Neural cell (in vitro differentiated cells): ENCODE measurements around the gene LPP. TPM values are rescaled to one million over a fixed set of nuclear protein-coding genes. Genes with fewer than 3 reads are reported as not detected.

Experiments used
- H2AFZ ChIP-seq: fragments of 200-600, 300-800 bp; sonication (generic), shearing (Covaris generic); 2 replicates; pipeline ENCODE4 v1.6.0; 2014; ENCODE audit warnings: low read depth, mild to moderate bottlenecking, antibody characterized with exemption, low read length, moderate library complexity
- H3F3A ChIP-seq: fragments of 200-600 bp; shearing (Covaris generic); 2 replicates; pipeline ENCODE4 v1.6.1; 2016; ENCODE audit warnings: mild to moderate bottlenecking, moderate library complexity, mixed read lengths, antibody characterized with exemption, low read length; ENCODE audit not compliant: insufficient read depth, poor library complexity, severe bottlenecking
- H3K27ac ChIP-seq: fragments of 200-600, 300-800 bp; sonication (generic), shearing (Covaris generic); 2 replicates; pipeline ENCODE4 v1.5.1; 2014; ENCODE audit warnings: mild to moderate bottlenecking, low read length, moderate library complexity
- H3K27me3 ChIP-seq: fragments of 300-800, 200-600 bp; sonication (generic), shearing (Covaris generic); 2 replicates; pipeline ENCODE4 v1.6.0; 2014; ENCODE audit warnings: mild to moderate bottlenecking, low read depth, low read length, moderate library complexity; ENCODE audit not compliant: insufficient read depth
- H3K36me3 ChIP-seq: fragments of 300-800, 200-600 bp; sonication (generic), shearing (Covaris generic); 2 replicates; pipeline ENCODE4 v1.5.1; 2014; ENCODE audit warnings: mild to moderate bottlenecking, antibody characterized with exemption, low read length, moderate library complexity; ENCODE audit not compliant: insufficient read depth
- H3K4me2 ChIP-seq: fragments of 300-800, 200-600 bp; sonication (generic), shearing (Covaris generic); 2 replicates; pipeline ENCODE4 v1.6.0; 2014; ENCODE audit warnings: mild to moderate bottlenecking, low read length
- H3K4me3 ChIP-seq: fragments of 300-800, 200-600 bp; sonication (generic), shearing (Covaris generic); 2 replicates; pipeline ENCODE4 v1.5.1; 2014; ENCODE audit warnings: mild to moderate bottlenecking, low read length, moderate library complexity
- H3K79me2 ChIP-seq: fragments of 200-600 bp; shearing (Covaris generic); replicated peaks from 2 replicates; pipeline ENCODE4 v1.6.0; 2014; ENCODE audit warnings: mild to moderate bottlenecking, low read length, moderate library complexity; ENCODE audit not compliant: insufficient read depth
- H3K9ac ChIP-seq: fragments of 300-800, 200-600 bp; sonication (generic), shearing (Covaris generic); 2 replicates; pipeline ENCODE4 v1.6.1; 2016; ENCODE audit warnings: mild to moderate bottlenecking, low read length, mixed read lengths
- H3K9me2 ChIP-seq: fragments of 200-600 bp; shearing (Covaris generic); 2 replicates; pipeline ENCODE4 v1.6.1; 2016; ENCODE audit warnings: mild to moderate bottlenecking, low read length, mixed read lengths; ENCODE audit not compliant: insufficient read depth
- H3K9me3 ChIP-seq: fragments of 200-600, 300-800 bp; sonication (generic), shearing (Covaris generic); 2 replicates; pipeline ENCODE4 v1.6.1; 2016; ENCODE audit warnings: mild to moderate bottlenecking, mixed run types, low read length, moderate library complexity, mixed read lengths
- H4K20me1 ChIP-seq: fragments of 200-600 bp; shearing (Covaris generic); 2 replicates; pipeline ENCODE4 v1.6.1; 2016; ENCODE audit warnings: mild to moderate bottlenecking, mixed run types; ENCODE audit not compliant: insufficient read depth
- EP300 ChIP-seq: fragments of 450-650 bp; conservative IDR thresholded peaks from 2 replicates; pipeline ENCODE4 v1.6.1; 2014; ENCODE audit warnings: antibody characterized with exemption, mild to moderate bottlenecking, moderate library complexity; ENCODE audit not compliant: poor library complexity, severe bottlenecking
- EZH2 ChIP-seq: fragments of 200-600, 300-800 bp; shearing (Covaris generic), sonication (generic); IDR thresholded peaks from 2 replicates; pipeline ENCODE4 v1.6.1; 2014; ENCODE audit warnings: antibody characterized with exemption, low read length, borderline replicate concordance, mild to moderate bottlenecking; ENCODE audit not compliant: insufficient read depth, poor library complexity, severe bottlenecking
- MXI1 ChIP-seq: fragments of 450-650 bp; conservative IDR thresholded peaks from 2 replicates; pipeline ENCODE4 v1.6.1; 2014; ENCODE audit warnings: antibody characterized with exemption, mild to moderate bottlenecking; ENCODE audit not compliant: poor library complexity, severe bottlenecking
- POLR2AphosphoS5 ChIP-seq: IDR thresholded peaks from 2 replicates; pipeline ENCODE4 v1.6.1; 2012
- RAD21 ChIP-seq: fragments of 450-650 bp; conservative IDR thresholded peaks from 2 replicates; pipeline ENCODE4 v1.6.1; 2014; ENCODE audit warnings: antibody characterized with exemption, mild to moderate bottlenecking, moderate library complexity
- SMC3 ChIP-seq: fragments of 450-650 bp; conservative IDR thresholded peaks from 2 replicates; pipeline ENCODE4 v1.6.1; 2014; ENCODE audit warnings: antibody characterized with exemption, mild to moderate bottlenecking, moderate library complexity; ENCODE audit not compliant: poor library complexity
- TAF1 ChIP-seq: IDR thresholded peaks from 2 replicates; pipeline ENCODE4 v1.6.1; 2012; ENCODE audit warnings: low read depth
- polyA plus RNA-seq: library from polyadenylated mRNA; depleted of rRNA; stranded (reverse); fragments of >200 nt; gene quantifications from 2 replicates; pipeline ENCODE4 v1.2.3, GENCODE V29; 2014
- TF ChIP-seq, protein P1 (sequence below): IDR thresholded peaks from 2 replicates; pipeline ENCODE4 v1.6.1; 2012; ENCODE audit warnings: borderline replicate concordance
- TF ChIP-seq, protein P2 (sequence below): fragments of 450-650 bp; IDR thresholded peaks from 2 replicates; pipeline ENCODE4 v1.5.1; 2014; ENCODE audit warnings: antibody characterized with exemption, mild to moderate bottlenecking, moderate library complexity; ENCODE audit not compliant: poor library complexity, severe bottlenecking

The LPP gene
- polyA plus RNA-seq, 1 donor from 2014 or later: 3.0 TPM

DNA sequence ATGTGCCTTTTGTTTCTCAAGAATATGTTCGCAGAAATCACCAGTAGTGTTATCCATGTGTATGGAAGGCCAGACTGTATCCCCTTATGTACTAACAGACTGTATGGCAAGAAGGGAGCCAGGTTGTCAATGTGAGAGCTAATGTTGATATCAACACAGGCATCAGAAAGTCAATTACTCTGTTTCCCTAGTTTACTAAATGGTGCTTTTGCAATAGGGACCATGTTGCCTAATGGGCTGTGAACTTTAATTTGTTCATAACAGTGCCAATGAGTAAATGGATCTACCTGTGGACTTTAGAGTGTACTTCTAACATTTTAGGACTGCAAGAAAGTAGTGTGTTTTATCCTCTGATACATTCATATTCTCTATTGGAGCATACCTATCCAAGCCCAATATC lies 586.1 kb downstream of the LPP start:
- H3K27ac ChIP-seq: no peak overlapping the region
- H3K4me2 ChIP-seq: no peak overlapping the region
- no peaks in the 10 kb centered on the region for H3K9me2 ChIP-seq
- H3K9ac ChIP-seq: no peak overlapping the region
- H3K79me2 ChIP-seq: no peaks in the 10 kb centered on the region
- no peaks in the 10 kb centered on the region for H3K36me3 ChIP-seq
- H2AFZ ChIP-seq: no peak overlapping the region
- no peaks in the 10 kb centered on the region for H4K20me1 ChIP-seq
- H3K4me3 ChIP-seq: no peak overlapping the region
- TF ChIP-seq TAF1: no peak
- TF ChIP-seq, protein P1, sequence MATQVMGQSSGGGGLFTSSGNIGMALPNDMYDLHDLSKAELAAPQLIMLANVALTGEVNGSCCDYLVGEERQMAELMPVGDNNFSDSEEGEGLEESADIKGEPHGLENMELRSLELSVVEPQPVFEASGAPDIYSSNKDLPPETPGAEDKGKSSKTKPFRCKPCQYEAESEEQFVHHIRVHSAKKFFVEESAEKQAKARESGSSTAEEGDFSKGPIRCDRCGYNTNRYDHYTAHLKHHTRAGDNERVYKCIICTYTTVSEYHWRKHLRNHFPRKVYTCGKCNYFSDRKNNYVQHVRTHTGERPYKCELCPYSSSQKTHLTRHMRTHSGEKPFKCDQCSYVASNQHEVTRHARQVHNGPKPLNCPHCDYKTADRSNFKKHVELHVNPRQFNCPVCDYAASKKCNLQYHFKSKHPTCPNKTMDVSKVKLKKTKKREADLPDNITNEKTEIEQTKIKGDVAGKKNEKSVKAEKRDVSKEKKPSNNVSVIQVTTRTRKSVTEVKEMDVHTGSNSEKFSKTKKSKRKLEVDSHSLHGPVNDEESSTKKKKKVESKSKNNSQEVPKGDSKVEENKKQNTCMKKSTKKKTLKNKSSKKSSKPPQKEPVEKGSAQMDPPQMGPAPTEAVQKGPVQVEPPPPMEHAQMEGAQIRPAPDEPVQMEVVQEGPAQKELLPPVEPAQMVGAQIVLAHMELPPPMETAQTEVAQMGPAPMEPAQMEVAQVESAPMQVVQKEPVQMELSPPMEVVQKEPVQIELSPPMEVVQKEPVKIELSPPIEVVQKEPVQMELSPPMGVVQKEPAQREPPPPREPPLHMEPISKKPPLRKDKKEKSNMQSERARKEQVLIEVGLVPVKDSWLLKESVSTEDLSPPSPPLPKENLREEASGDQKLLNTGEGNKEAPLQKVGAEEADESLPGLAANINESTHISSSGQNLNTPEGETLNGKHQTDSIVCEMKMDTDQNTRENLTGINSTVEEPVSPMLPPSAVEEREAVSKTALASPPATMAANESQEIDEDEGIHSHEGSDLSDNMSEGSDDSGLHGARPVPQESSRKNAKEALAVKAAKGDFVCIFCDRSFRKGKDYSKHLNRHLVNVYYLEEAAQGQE: no peak
- TF ChIP-seq, protein P2, sequence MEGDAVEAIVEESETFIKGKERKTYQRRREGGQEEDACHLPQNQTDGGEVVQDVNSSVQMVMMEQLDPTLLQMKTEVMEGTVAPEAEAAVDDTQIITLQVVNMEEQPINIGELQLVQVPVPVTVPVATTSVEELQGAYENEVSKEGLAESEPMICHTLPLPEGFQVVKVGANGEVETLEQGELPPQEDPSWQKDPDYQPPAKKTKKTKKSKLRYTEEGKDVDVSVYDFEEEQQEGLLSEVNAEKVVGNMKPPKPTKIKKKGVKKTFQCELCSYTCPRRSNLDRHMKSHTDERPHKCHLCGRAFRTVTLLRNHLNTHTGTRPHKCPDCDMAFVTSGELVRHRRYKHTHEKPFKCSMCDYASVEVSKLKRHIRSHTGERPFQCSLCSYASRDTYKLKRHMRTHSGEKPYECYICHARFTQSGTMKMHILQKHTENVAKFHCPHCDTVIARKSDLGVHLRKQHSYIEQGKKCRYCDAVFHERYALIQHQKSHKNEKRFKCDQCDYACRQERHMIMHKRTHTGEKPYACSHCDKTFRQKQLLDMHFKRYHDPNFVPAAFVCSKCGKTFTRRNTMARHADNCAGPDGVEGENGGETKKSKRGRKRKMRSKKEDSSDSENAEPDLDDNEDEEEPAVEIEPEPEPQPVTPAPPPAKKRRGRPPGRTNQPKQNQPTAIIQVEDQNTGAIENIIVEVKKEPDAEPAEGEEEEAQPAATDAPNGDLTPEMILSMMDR: no peak
- no peak for TF ChIP-seq MXI1
- TF ChIP-seq EZH2: no peak
- no peak for TF ChIP-seq RAD21
- no peak for TF ChIP-seq POLR2AphosphoS5
- TF ChIP-seq SMC3: no peak
- no peaks in the 10 kb centered on the region for H3K27me3 ChIP-seq
- no peaks in the 10 kb centered on the region for H3K9me3 ChIP-seq
- no peaks in the 10 kb centered on the region for H3F3A ChIP-seq

DNA sequence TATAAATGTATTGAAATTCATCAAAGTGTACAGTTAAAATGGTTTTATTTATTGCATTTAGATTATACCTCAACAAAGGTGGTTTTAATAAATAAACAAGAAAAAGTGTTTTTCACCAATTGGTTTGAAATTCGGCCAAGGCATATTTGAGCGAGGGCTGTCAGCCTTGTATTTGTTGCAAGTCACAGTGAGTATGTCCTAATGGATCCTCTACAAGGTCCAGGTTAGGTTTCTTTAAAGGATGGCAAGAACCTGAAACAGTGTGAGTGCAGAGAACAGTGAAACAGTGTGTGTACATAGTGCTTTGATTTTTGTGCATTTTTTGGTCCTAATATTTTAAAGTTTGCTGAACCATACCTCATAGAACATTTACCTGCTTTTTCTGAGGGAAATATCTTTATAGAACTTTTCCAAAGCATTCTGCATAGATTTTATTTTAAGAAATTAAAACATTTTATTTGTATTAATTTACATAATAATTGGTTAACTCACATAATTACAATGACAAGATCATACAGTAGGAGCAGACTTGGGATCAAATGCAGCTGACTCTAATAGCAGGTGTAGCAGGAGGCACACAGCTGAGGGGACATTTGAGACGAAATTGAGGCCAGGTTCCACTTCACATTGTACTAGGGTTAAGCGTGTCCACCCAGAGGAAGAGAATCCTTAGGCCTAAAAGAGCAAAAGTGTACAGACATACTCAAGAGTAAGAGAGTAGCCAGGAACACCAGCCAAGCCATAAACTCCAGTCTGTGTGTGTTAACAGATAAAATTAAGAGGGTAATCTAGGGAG lies 589.0 kb downstream of the LPP start:
- H3K27me3 ChIP-seq: no peaks in the 10 kb centered on the region
- no peaks in the 10 kb centered on the region for H3F3A ChIP-seq
- H3K79me2 ChIP-seq: no peaks in the 10 kb centered on the region
- H3K9ac ChIP-seq: no peak overlapping the region
- no peaks in the 10 kb centered on the region for H3K36me3 ChIP-seq
- H3K9me2 ChIP-seq: no peaks in the 10 kb centered on the region
- H2AFZ ChIP-seq: no peak overlapping the region
- no peak overlapping the region for H3K4me2 ChIP-seq
- H3K27ac ChIP-seq: no peak overlapping the region
- no peaks in the 10 kb centered on the region for H3K9me3 ChIP-seq
- TF ChIP-seq EP300: no peak
- TF ChIP-seq MXI1: no peak
- no peak for TF ChIP-seq TAF1
- TF ChIP-seq POLR2AphosphoS5: no peak
- TF ChIP-seq, protein P2: no peak
- TF ChIP-seq, protein P1: no peak
- no peak for TF ChIP-seq SMC3
- no peak for TF ChIP-seq EZH2
- TF ChIP-seq RAD21: no peak
- H4K20me1 ChIP-seq: no peaks in the 10 kb centered on the region
- H3K4me3 ChIP-seq: no peak overlapping the region
